ENCODE data around the gene ATP6V0B. TPM values are rescaled to one million over a fixed set of nuclear protein-coding genes. Genes with fewer than 3 reads are reported as not detected.

Gene ATP6V0B
- total and polyA plus RNA-seq, 2 of the 13 experiments (the other 11 are each of a cell fraction or from before 2014, with no cell fraction given) = 157 to 161 TPM

GRCh38 chr1:43974443-43975248 is at the start of gene ATP6V0B (continued):
- TF ChIP-seq, protein P1, sequence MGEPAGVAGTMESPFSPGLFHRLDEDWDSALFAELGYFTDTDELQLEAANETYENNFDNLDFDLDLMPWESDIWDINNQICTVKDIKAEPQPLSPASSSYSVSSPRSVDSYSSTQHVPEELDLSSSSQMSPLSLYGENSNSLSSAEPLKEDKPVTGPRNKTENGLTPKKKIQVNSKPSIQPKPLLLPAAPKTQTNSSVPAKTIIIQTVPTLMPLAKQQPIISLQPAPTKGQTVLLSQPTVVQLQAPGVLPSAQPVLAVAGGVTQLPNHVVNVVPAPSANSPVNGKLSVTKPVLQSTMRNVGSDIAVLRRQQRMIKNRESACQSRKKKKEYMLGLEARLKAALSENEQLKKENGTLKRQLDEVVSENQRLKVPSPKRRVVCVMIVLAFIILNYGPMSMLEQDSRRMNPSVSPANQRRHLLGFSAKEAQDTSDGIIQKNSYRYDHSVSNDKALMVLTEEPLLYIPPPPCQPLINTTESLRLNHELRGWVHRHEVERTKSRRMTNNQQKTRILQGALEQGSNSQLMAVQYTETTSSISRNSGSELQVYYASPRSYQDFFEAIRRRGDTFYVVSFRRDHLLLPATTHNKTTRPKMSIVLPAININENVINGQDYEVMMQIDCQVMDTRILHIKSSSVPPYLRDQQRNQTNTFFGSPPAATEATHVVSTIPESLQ (CRISPR knock-in tag; conservative IDR thresholded peaks at IDR 0.05) = no peak
- TF ChIP-seq ZBTB26 (CRISPR knock-in tag; IDR thresholded peaks at IDR 0.05; ENCODE audit: borderline replicate concordance) (peak; percentile 71), ZNF720 (CRISPR knock-in tag; IDR thresholded peaks at IDR 0.05) (no peak), KDM3A (CRISPR knock-in tag; IDR thresholded peaks at IDR 0.05; ENCODE audit: low read depth) (no peak), ZNF432 (CRISPR knock-in tag; IDR thresholded peaks at IDR 0.05; ENCODE audit: borderline replicate concordance) (no peak; the same call in 1 of the 2 replicates), MTF1 (CRISPR knock-in tag; IDR thresholded peaks at IDR 0.05) (no peak), TBX3 (IDR thresholded peaks at IDR 0.05; ENCODE audit: borderline replicate concordance) (peak; percentile 47; the same call in 1 of the 2 replicates), HMGXB3 (CRISPR knock-in tag; IDR thresholded peaks at IDR 0.05; ENCODE audit: borderline replicate concordance) (no peak; the same call in 1 of the 2 replicates), YEATS2 (CRISPR knock-in tag; IDR thresholded peaks at IDR 0.05; ENCODE audit: borderline replicate concordance) (peak; percentile 86; the same call in 1 of the 2 replicates), FLYWCH1 (CRISPR knock-in tag; IDR thresholded peaks at IDR 0.05) (no peak), PRDM15 (CRISPR knock-in tag; IDR thresholded peaks at IDR 0.05) (no peak), ZNF326 (CRISPR knock-in tag; IDR thresholded peaks at IDR 0.05; ENCODE audit: borderline replicate concordance) (no peak), ZNF850 (CRISPR knock-in tag; conservative IDR thresholded peaks at IDR 0.05) (peak; percentile 73; the same call in 1 of the 2 replicates), SKIL (CRISPR knock-in tag; IDR thresholded peaks at IDR 0.05; ENCODE audit: borderline replicate concordance) (no peak)

Data from HepG2 (cell line).